ENCODE results near the gene RIC3. TPM values are rescaled to one million over a fixed set of nuclear protein-coding genes. Genes with fewer than 3 reads are reported as not detected.

RIC3 gene
- total RNA-seq, 1 experiment from 2014 or later: not detected

GRCh38 chr11:8111636-8112035 is 57.2 kb downstream of the RIC3 start:
- ATAC-seq (no peak), DNase-seq (ENCODE audit: low read depth, low spot score) (no peak)
- TF ChIP-seq, protein P1, sequence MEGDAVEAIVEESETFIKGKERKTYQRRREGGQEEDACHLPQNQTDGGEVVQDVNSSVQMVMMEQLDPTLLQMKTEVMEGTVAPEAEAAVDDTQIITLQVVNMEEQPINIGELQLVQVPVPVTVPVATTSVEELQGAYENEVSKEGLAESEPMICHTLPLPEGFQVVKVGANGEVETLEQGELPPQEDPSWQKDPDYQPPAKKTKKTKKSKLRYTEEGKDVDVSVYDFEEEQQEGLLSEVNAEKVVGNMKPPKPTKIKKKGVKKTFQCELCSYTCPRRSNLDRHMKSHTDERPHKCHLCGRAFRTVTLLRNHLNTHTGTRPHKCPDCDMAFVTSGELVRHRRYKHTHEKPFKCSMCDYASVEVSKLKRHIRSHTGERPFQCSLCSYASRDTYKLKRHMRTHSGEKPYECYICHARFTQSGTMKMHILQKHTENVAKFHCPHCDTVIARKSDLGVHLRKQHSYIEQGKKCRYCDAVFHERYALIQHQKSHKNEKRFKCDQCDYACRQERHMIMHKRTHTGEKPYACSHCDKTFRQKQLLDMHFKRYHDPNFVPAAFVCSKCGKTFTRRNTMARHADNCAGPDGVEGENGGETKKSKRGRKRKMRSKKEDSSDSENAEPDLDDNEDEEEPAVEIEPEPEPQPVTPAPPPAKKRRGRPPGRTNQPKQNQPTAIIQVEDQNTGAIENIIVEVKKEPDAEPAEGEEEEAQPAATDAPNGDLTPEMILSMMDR (IDR thresholded peaks at IDR 0.05 in 2 of 3, conservative IDR thresholded peaks at IDR 0.05 in 1 of 3; ENCODE audit: borderline replicate concordance in 1 of 3, insufficient read depth in 1 of 3, low read depth in 2 of 3, low read length in 2 of 3): no peak
- no peak for TF ChIP-seq ZBTB33 (IDR thresholded peaks at IDR 0.05; ENCODE audit: extremely low read depth, insufficient replicate concordance, low read length)
- no peak for TF ChIP-seq EZH2 (IDR thresholded peaks at IDR 0.05)
- TF ChIP-seq SP1 (IDR thresholded peaks at IDR 0.05; ENCODE audit: low read depth): no peak
- no peak for TF ChIP-seq JUND (IDR thresholded peaks at IDR 0.05)
- no peak for TF ChIP-seq REST (IDR thresholded peaks at IDR 0.05; ENCODE audit: low read depth)
- TF ChIP-seq SRF (IDR thresholded peaks at IDR 0.05; ENCODE audit: low read depth): no peak
- TF ChIP-seq YY1 (IDR thresholded peaks at IDR 0.05; ENCODE audit: extremely low read depth, insufficient replicate concordance, low read depth, low read length): no peak
- no peak for TF ChIP-seq TCF7L2 (IDR thresholded peaks at IDR 0.05; ENCODE audit: borderline replicate concordance, extremely low read depth, insufficient read depth, insufficient read length)
- TF ChIP-seq ELF1 (IDR thresholded peaks at IDR 0.05; ENCODE audit: borderline replicate concordance, low read depth): no peak
- TF ChIP-seq EGR1 (IDR thresholded peaks at IDR 0.05; ENCODE audit: low read depth): no peak
- H3K9ac ChIP-seq (ENCODE audit: low read length): no peak overlapping the region
- H3K79me2 ChIP-seq (ENCODE audit: insufficient read depth, low read length): no peaks in the 10 kb centered on the region
- no peaks in the 10 kb centered on the region for H3K36me3 ChIP-seq (ENCODE audit: control insufficient read depth in 1 of 2, insufficient read depth in 2 of 2, low read length in 2 of 2)
- no peaks in the 10 kb centered on the region for H3K4me1 ChIP-seq (ENCODE audit: control insufficient read depth in 1 of 2, insufficient read depth in 2 of 2, low read length in 2 of 2)
- no peaks in the 10 kb centered on the region; the same call in 1 of the 2 replicates for H3K9me2 ChIP-seq (ENCODE audit: insufficient read depth)
- ChIA-PET POLR2A (no interaction called here), RAD21 (ENCODE audit: low non-redundant PET in 1 of 2, low total read pairs in 2 of 2, uncharacterized antibody in 2 of 2, unreplicated experiment in 2 of 2) (no interaction called here), CTCF (no interaction called here)
- intact Hi-C loops (cut with micrococcal nuclease): no loop called here
- no peak overlapping the region for H3K4me2 ChIP-seq (ENCODE audit: low read length)
- H3K27ac ChIP-seq (ENCODE audit: low read depth, low read length): no peak overlapping the region
- H3K9me3 ChIP-seq (ENCODE audit: control insufficient read depth in 1 of 2, insufficient read depth in 1 of 2, low read depth in 1 of 2, low read length in 2 of 2): 0 out of 4 replicates have a peak, but pooled peaks cover 0 to 3% of the 10 kb centered on the region in 2 experiments
- no peak overlapping the region for H3K4me3 ChIP-seq (replicated peaks in 1 of 2; ENCODE audit: low read depth in 1 of 2, low read length in 2 of 2)
- peaks cover 13% of the 10 kb centered on the region for H3K27me3 ChIP-seq (ENCODE audit: insufficient read depth, low read length)
- H4K20me1 ChIP-seq (ENCODE audit: insufficient read depth): no peaks in the 10 kb centered on the region
- no TSS peak for BruUV-seq (replicated peaks)
- H2AFZ ChIP-seq (ENCODE audit: low read depth, low read length, poor library complexity, severe bottlenecking): no peak overlapping the region
